AG10803 (cell line): ENCODE measurements around the gene HAO1.

ENCODE experiments used
- DNase-seq: peaks from one replicate; pipeline ENCODE4 v3.0.0; 2010; ENCODE audit warnings: low read depth
- H3K4me3 ChIP-seq: 2 replicates; pipeline ENCODE4 v1.5.1; 2011; ENCODE audit warnings: mild to moderate bottlenecking, low read length, control low read depth
- CTCF ChIP-seq: conservative IDR thresholded peaks from 2 replicates; pipeline ENCODE4 v1.5.1; 2011; ENCODE audit warnings: mild to moderate bottlenecking, low read length, control low read depth, inconsistent platforms

Gene HAO1

GRCh38 chr20:7950387-7950786 is 10.1 kb upstream of the HAO1 start:
- peak; percentile 2 for DNase-seq
- no peak for TF ChIP-seq CTCF
- H3K4me3 ChIP-seq: no peak overlapping the region

GRCh38 chr20:7943891-7944290 is 3.6 kb upstream of the HAO1 start:
- TF ChIP-seq CTCF: no peak
- DNase-seq: no peak

GRCh38 chr20:7939663-7940062 is 595 bp downstream of the HAO1 start:
- no peak for DNase-seq
- no peak for TF ChIP-seq CTCF
- H3K4me3 ChIP-seq: no peak overlapping the region

More at GRCh38 chr20:7943891-7944290, 3.6 kb upstream of the HAO1 start:
- no peak overlapping the region for H3K4me3 ChIP-seq

GRCh38 chr20:7938058-7938457 is 2.2 kb downstream of the HAO1 start:
- H3K4me3 ChIP-seq: no peak overlapping the region
- no peak for TF ChIP-seq CTCF
- no peak for DNase-seq

GRCh38 chr20:7937328-7937727 is 2.9 kb downstream of the HAO1 start:
- no peak for DNase-seq
- TF ChIP-seq CTCF: no peak
- no peak overlapping the region for H3K4me3 ChIP-seq

- DNase-seq: no peak
- no peak overlapping the region for H3K4me3 ChIP-seq
- no peak for TF ChIP-seq CTCF
Measured at GRCh38 chr20:7935027-7935551, 5.2 kb downstream of the HAO1 start.

- TF ChIP-seq CTCF: no peak
- DNase-seq: no peak
- no peak overlapping the region for H3K4me3 ChIP-seq
Measured at GRCh38 chr20:7933346-7933745, 6.9 kb downstream of the HAO1 start.
